AG04450 (cell line): ENCODE data around the gene ZNF483. TPM values are rescaled to one million over a fixed set of nuclear protein-coding genes. Genes with fewer than 3 reads are reported as not detected.
"Not testable (repeated sequence)": the region's sequence is repeated elsewhere in the genome, so short reads cannot be mapped to it uniquely, and the experiment has no call there.

ENCODE experiments used
- CTCF ChIA-PET: fragments of 300-600, 350-600 bp; formaldehyde crosslinking; extraction: SDS; loops from one replicate; lab custom pipeline; 2022; ENCODE audit warnings: antibody characterized with exemption, inconsistent platforms; lab: Charles Lee
- POLR2A ChIA-PET: fragments of 350-600 bp; formaldehyde crosslinking; extraction: SDS; loops from one replicate; lab custom pipeline; 2021; ENCODE audit warnings: antibody characterized with exemption, inconsistent platforms; lab: Yijun Ruan, JAX
- DNase-seq: peaks from one replicate; pipeline ENCODE4 v3.0.0-alpha.2; 2011; ENCODE audit warnings: low read depth, low spot score
- H3K27ac ChIP-seq: one replicate; pipeline ENCODE4 v1.5.1; 2012; ENCODE audit warnings: low read depth, low read length, control low read depth
- H3K27me3 ChIP-seq: one replicate; pipeline ENCODE4 v1.6.0; 2012; ENCODE audit warnings: low read length; ENCODE audit not compliant: control insufficient read depth, insufficient read depth
- H3K4me3 ChIP-seq: 2 replicates; pipeline ENCODE4 v1.5.1; 2011; ENCODE audit warnings: mild to moderate bottlenecking, low read depth, low read length, control low read depth
- H3K9me3 ChIP-seq: 2 replicates; pipeline ENCODE4 v1.5.1; 2012; ENCODE audit warnings: low read length; ENCODE audit not compliant: control insufficient read depth, insufficient read depth
- CTCF ChIP-seq: IDR thresholded peaks from 2 replicates; pipeline ENCODE4 v1.5.1; 2011; ENCODE audit warnings: low read depth, low read length, control low read depth, inconsistent platforms
- polyA plus RNA-seq: library from polyadenylated mRNA; depleted of rRNA; stranded (reverse); fragments of >200 nt; gene quantifications from 2 replicates; pipeline ENCODE4 v1.2.3, GENCODE V29; 2011

Gene ZNF483
- polyA plus RNA-seq, 1 experiment = 1.5 TPM

- no peak for DNase-seq
- H3K4me3 ChIP-seq = no peak overlapping the region
- no peaks in the 10 kb centered on the region for H3K27me3 ChIP-seq
- no peak for TF ChIP-seq CTCF
- POLR2A ChIA-PET = no interaction called here
- peaks cover 41% of the 10 kb centered on the region for H3K9me3 ChIP-seq
- CTCF ChIA-PET = no interaction called here
- no peak overlapping the region for H3K27ac ChIP-seq
Observed at GRCh38 chr9:111542497-111543254, 17.7 kb downstream of the ZNF483 start.

GRCh38 chr9:111548623-111549022 is 23.6 kb downstream of the ZNF483 start:
- TF ChIP-seq CTCF = no peak
- POLR2A ChIA-PET = no interaction called here
- H3K9me3 ChIP-seq = peaks cover 19% of the 10 kb centered on the region
- no peak overlapping the region for H3K4me3 ChIP-seq
- H3K27me3 ChIP-seq = no peaks in the 10 kb centered on the region
- CTCF ChIA-PET = no interaction called here
- DNase-seq = no peak
- no peak overlapping the region for H3K27ac ChIP-seq

- DNase-seq, H3K27me3 ChIP-seq, H3K27ac ChIP-seq, POLR2A ChIA-PET, CTCF ChIA-PET, H3K4me3 ChIP-seq: not testable (repeated sequence)
- H3K9me3 ChIP-seq = peaks cover 35% of the 10 kb centered on the region
Observed at GRCh38 chr9:111555425-111555824, 30.4 kb downstream of the ZNF483 start.

- Histone ChIP-seq H3K9me3 (peaks cover 33% of the 10 kb centered on the region), H3K27me3 (no peaks in the 10 kb centered on the region), H3K27ac (no peak overlapping the region), H3K4me3 (no peak overlapping the region)
- no peak for DNase-seq
- CTCF ChIA-PET = no interaction called here
- POLR2A ChIA-PET = no interaction called here
- TF ChIP-seq CTCF = no peak
Observed at GRCh38 chr9:111559000-111559610, 34.1 kb downstream of the ZNF483 start.

- POLR2A ChIA-PET = interaction anchor here (0.7 kb wide), 1 partner anchor 11 kb away, joined by 3 read pairs; no protein-coding TSS in a partner anchor
- CTCF ChIA-PET = no interaction called here
- TF ChIP-seq CTCF = no peak
- peaks cover 30% of the 10 kb centered on the region for H3K9me3 ChIP-seq
- H3K27ac ChIP-seq = no peak overlapping the region
- DNase-seq = no peak
- no peaks in the 10 kb centered on the region for H3K27me3 ChIP-seq
- H3K4me3 ChIP-seq = no peak overlapping the region
Observed at GRCh38 chr9:111561165-111561719, 36.3 kb downstream of the ZNF483 start.
